Parathyroid adenoma (tissue), 2 donors: ENCODE data around the gene GTPBP8.

ENCODE experiments used
- H2AFZ ChIP-seq: fragments of 300-600 bp; sonication (generic); one replicate; pipeline ENCODE4 v1.7.0; 2017; ENCODE audit warnings: antibody characterized with exemption, mild to moderate bottlenecking
- H3K27ac ChIP-seq: fragments of 300-600 bp; sonication (generic); one replicate; pipeline ENCODE4 v1.7.0; 2017
- H3K27me3 ChIP-seq: fragments of 300-600 bp; sonication (generic); one replicate; pipeline ENCODE4 v1.7.0; 2017; ENCODE audit warnings: low read length; ENCODE audit not compliant: control insufficient read depth, insufficient read depth
- H3K36me3 ChIP-seq: fragments of 300-600 bp; sonication (generic); one replicate; pipeline ENCODE4 v1.7.0; 2017; ENCODE audit warnings: low read length; ENCODE audit not compliant: control insufficient read depth, insufficient read depth
- H3K4me1 ChIP-seq: fragments of 300-600 bp; sonication (generic); one replicate; pipeline ENCODE4 v1.7.0; 2017; ENCODE audit warnings: control low read depth
- H3K4me2 ChIP-seq: fragments of 300-600 bp; sonication (generic); one replicate; pipeline ENCODE4 v1.7.0; 2017; ENCODE audit warnings: low read length
- H3K4me3 ChIP-seq: fragments of 300-600 bp; sonication (generic); one replicate; pipeline ENCODE4 v1.7.0; 2017; ENCODE audit warnings: low read depth, low read length
- H3K79me2 ChIP-seq: fragments of 300-600 bp; sonication (generic); one replicate; pipeline ENCODE4 v1.7.0; 2017; ENCODE audit warnings: control low read depth
- H3K9ac ChIP-seq: fragments of 300-600 bp; sonication (generic); one replicate; pipeline ENCODE4 v1.7.0; 2017; ENCODE audit warnings: mild to moderate bottlenecking
- H3K9me3 ChIP-seq: fragments of 300-600 bp; sonication (generic); one replicate; pipeline ENCODE4 v1.7.0; 2017; ENCODE audit warnings: low read length; ENCODE audit not compliant: control insufficient read depth
- TF ChIP-seq, protein P1 (sequence below): fragments of 300-600 bp; sonication (generic); IDR thresholded peaks from one replicate; pipeline ENCODE4 v1.7.0; 2017; ENCODE audit warnings: antibody characterized with exemption, mild to moderate bottlenecking
- donor health status: primary hyperparathyroidism.

GTPBP8 gene

DNA sequence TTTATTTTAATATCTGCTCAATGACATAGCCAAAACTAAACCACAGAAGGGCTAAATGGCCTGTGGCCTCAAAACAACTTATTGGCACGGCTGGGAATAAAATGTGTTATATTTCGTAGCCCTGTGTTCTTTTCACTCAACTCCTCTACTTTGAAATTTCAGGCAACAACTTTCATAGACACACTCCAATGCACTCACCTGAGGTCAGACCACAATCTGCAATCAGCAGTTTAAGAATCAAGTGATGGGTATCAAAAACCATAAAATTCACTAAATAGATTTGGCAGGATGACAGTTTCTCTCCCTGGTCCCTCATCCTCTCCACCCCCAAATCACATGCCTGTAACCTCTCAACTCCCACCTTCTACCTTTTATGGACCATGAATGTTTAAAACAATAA lies 13.8 kb upstream of the GTPBP8 start:
- Histone ChIP-seq H3K27me3 (no peaks in the 10 kb centered on the region), H3K36me3 (no peaks in the 10 kb centered on the region), H3K27ac (no peak overlapping the region), H3K4me1 (peaks cover 6% of the 10 kb centered on the region), H3K4me3 (no peak overlapping the region), H3K4me2 (peak overlapping the region; percentile 30), H2AFZ (no peak overlapping the region), H3K79me2 (no peaks in the 10 kb centered on the region), H3K9me3 (no peaks in the 10 kb centered on the region), H3K9ac (no peak overlapping the region)
- TF ChIP-seq, protein P1, sequence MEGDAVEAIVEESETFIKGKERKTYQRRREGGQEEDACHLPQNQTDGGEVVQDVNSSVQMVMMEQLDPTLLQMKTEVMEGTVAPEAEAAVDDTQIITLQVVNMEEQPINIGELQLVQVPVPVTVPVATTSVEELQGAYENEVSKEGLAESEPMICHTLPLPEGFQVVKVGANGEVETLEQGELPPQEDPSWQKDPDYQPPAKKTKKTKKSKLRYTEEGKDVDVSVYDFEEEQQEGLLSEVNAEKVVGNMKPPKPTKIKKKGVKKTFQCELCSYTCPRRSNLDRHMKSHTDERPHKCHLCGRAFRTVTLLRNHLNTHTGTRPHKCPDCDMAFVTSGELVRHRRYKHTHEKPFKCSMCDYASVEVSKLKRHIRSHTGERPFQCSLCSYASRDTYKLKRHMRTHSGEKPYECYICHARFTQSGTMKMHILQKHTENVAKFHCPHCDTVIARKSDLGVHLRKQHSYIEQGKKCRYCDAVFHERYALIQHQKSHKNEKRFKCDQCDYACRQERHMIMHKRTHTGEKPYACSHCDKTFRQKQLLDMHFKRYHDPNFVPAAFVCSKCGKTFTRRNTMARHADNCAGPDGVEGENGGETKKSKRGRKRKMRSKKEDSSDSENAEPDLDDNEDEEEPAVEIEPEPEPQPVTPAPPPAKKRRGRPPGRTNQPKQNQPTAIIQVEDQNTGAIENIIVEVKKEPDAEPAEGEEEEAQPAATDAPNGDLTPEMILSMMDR, result no peak

DNA sequence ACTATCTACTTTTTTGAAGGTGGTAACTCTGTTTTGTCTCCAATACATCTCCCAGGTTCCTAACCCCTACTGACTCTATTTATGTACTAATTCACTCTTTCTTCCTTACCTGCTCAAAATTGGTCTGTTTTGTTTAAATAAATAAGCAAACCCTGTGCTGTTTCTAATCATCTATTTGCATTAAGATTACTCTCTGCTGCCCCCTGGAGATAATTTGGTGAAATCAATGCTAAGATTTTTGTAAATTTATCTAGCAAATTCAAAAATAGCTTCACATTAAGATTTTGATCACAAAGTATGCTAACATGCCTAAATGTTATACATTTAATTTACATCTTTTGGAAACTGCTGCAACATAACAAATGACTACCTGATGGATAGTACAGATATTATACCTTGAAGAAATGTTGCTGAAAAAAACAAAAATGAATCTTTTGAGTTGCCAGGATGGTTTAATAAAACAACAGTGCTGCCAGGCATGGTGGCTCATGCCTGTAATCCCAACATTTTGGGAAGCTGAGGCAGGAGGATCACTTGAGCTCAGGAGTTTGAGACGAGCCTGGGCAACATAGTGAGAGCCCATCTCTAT lies 11.4 kb upstream of the GTPBP8 start:
- Histone ChIP-seq H3K4me3 (no peak overlapping the region), H3K79me2 (no peaks in the 10 kb centered on the region), H2AFZ (no peak overlapping the region), H3K4me2 (no peak overlapping the region), H3K27me3 (no peaks in the 10 kb centered on the region), H3K27ac (no peak overlapping the region), H3K36me3 (no peaks in the 10 kb centered on the region), H3K9ac (no peak overlapping the region), H3K9me3 (no peaks in the 10 kb centered on the region), H3K4me1 (peaks cover 21% of the 10 kb centered on the region)
- TF ChIP-seq, protein P1, result peak; percentile 83

DNA sequence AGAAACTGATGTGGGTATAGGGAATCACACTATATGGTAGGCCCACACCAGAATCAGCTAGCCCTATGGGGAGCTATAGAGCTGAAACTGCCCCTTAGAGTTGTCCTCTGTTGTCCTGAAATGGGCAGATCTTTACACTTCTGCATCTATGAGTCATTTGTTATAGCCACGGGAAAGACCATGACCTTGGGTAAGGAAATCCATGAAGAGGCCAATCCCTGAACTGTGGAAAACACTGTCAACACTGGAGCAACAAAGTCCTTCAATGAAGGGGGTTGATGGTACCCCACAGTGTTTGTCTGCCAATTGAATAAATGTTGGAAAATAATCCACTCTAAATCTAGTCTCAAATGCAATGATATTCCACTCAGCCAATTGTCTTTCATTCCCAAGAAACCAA lies 10.7 kb upstream of the GTPBP8 start:
- Histone ChIP-seq H3K4me2 (no peak overlapping the region), H3K27me3 (no peaks in the 10 kb centered on the region)

DNA sequence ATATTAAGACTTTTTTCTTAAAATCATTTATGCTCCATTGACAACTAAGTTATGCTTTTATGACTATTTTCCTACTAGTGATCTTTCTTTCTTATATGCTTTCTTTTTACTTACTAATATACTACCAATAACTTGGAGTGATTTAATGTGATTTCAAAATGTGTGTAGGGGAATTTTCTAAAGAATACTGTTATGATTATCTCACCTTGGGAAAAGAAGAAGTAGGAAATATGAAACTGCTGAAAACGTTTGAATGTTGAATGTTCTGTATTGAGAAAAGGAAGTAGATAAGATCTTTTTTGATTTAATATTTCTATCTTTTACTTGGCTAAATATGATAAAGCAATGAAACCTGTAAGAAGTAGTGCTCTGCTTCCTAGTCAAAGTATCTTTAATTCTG lies 8.1 kb upstream of the GTPBP8 start:
- no peaks in the 10 kb centered on the region for H3K36me3 ChIP-seq
- H3K4me2 ChIP-seq, result no peak overlapping the region
- H3K4me1 ChIP-seq, result peaks cover 35% of the 10 kb centered on the region
- TF ChIP-seq, protein P1, result no peak
- no peak overlapping the region for H3K27ac ChIP-seq
- H3K9ac ChIP-seq, result no peak overlapping the region
- H3K9me3 ChIP-seq, result no peaks in the 10 kb centered on the region
- no peaks in the 10 kb centered on the region for H3K79me2 ChIP-seq
- no peak overlapping the region for H3K4me3 ChIP-seq
- H2AFZ ChIP-seq, result no peak overlapping the region
- H3K27me3 ChIP-seq, result no peaks in the 10 kb centered on the region

More for the DNA sequence above, 10.7 kb upstream of the GTPBP8 start:
- Histone ChIP-seq H3K4me1 (peaks cover 26% of the 10 kb centered on the region), H3K9me3 (no peaks in the 10 kb centered on the region), H3K4me3 (no peak overlapping the region), H3K36me3 (no peaks in the 10 kb centered on the region), H3K9ac (no peak overlapping the region), H3K79me2 (no peaks in the 10 kb centered on the region), H2AFZ (no peak overlapping the region), H3K27ac (no peak overlapping the region)
- TF ChIP-seq, protein P1, result no peak

DNA sequence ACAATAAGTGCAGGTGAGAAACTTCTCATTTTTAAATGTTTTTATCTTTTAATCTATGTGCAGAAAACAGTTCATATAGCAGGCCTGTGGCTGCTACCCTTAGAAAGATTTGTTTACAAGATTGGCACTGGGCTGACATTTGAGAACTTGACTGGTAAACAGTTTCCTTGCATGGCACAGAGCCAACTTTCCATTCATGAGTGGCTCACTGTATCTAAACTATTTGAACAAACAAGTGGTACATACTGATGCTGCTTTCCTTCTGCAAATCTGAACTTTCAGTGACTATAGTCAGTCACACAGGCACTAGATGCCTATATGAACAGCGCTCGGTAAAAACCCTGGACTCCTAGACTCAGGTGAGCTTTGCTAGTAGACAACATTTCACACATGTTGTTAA lies 6.3 kb upstream of the GTPBP8 start:
- Histone ChIP-seq H3K36me3 (no peaks in the 10 kb centered on the region), H3K27ac (peak overlapping the region; percentile 53), H3K4me1 (peaks cover 30% of the 10 kb centered on the region), H3K4me3 (peak overlapping the region; percentile 30), H3K9me3 (no peaks in the 10 kb centered on the region), H3K9ac (no peak overlapping the region), H3K27me3 (no peaks in the 10 kb centered on the region), H3K4me2 (peak overlapping the region; percentile 50), H3K79me2 (no peaks in the 10 kb centered on the region), H2AFZ (no peak overlapping the region)
- TF ChIP-seq, protein P1, result no peak
